ENCODE measurements around the gene TAS1R3. TPM values are rescaled to one million over a fixed set of nuclear protein-coding genes. Genes with fewer than 3 reads are reported as not detected.

Gene TAS1R3
- total RNA-seq, 3 donors from 2014 or later: 0.57 to 1.1 (median 0.96) TPM

- H3K4me3 ChIP-seq: no peak overlapping the region
- intact Hi-C loops (cut with DNase I, micrococcal nuclease): no loop called here
Observed at GRCh38 chr1:1373051-1373814, 42.2 kb downstream of the TAS1R3 start.

GRCh38 chr1:1373815-1374588, 42.9 kb downstream of the TAS1R3 start:
- Histone ChIP-seq H3K9me3 (no peaks in the 10 kb centered on the region), H3K4me1 (ENCODE audit: low read depth) (peaks cover 26% of the 10 kb centered on the region), H3K36me3 (ENCODE audit: low read depth) (no peaks in the 10 kb centered on the region), H3K4me3 (peak overlapping the region; percentile 98)
- DNase-seq: peak in 2 of 3 donors; percentile 50 to 63
- no peak for ATAC-seq
- no peak for TF ChIP-seq CTCF (IDR thresholded peaks at IDR 0.05)
- intact Hi-C loops (cut with DNase I, micrococcal nuclease): loop anchor here in 1 of 2 donors (2.0 kb wide), 1 partner anchor 21 kb away; no protein-coding TSS in a partner anchor

More at GRCh38 chr1:1373051-1373814, 42.2 kb downstream of the TAS1R3 start:
- Histone ChIP-seq H3K9me3 (no peaks in the 10 kb centered on the region), H3K36me3 (ENCODE audit: low read depth) (no peaks in the 10 kb centered on the region), H3K4me1 (ENCODE audit: low read depth) (peaks cover 26% of the 10 kb centered on the region)
- no peak for TF ChIP-seq CTCF (IDR thresholded peaks at IDR 0.05)
- no peak for DNase-seq
- no peak for ATAC-seq

- peak overlapping the region; percentile 98 for H3K4me3 ChIP-seq
- intact Hi-C loops (cut with DNase I, micrococcal nuclease): loop anchor here in 1 of 2 donors (2.0 kb wide), 1 partner anchor 22 kb away; no protein-coding TSS in a partner anchor
- ATAC-seq (peak; percentile 10), DNase-seq (peak in 1 of 3 donors; percentile 74)
- no peaks in the 10 kb centered on the region for H3K36me3 ChIP-seq (ENCODE audit: low read depth)
- H3K4me1 ChIP-seq (ENCODE audit: low read depth): peaks cover 26% of the 10 kb centered on the region
- no peaks in the 10 kb centered on the region for H3K9me3 ChIP-seq
- no peak for TF ChIP-seq CTCF (IDR thresholded peaks at IDR 0.05)
Observed at GRCh38 chr1:1374589-1374928, 43.5 kb downstream of the TAS1R3 start.

- peak; percentile 43 for TF ChIP-seq CTCF (IDR thresholded peaks at IDR 0.05)
- Histone ChIP-seq H3K4me1 (ENCODE audit: low read depth) (peaks cover 26% of the 10 kb centered on the region), H3K4me3 (peak within 1 kb of the TSS; percentile 98), H3K36me3 (ENCODE audit: low read depth) (no peaks in the 10 kb centered on the region), H3K9me3 (no peaks in the 10 kb centered on the region)
- DNase-seq: peak; percentile 97 to 99 (median 98)
- ATAC-seq: peak; percentile 93
- intact Hi-C loops (cut with DNase I, micrococcal nuclease): loop anchor here in 1 of 2 donors (2.0 kb wide), 1 partner anchor 22 kb away; no protein-coding TSS in a partner anchor
Observed at GRCh38 chr1:1374929-1375662, 44.0 kb downstream of the TAS1R3 start, which contains the start of gene AURKAIP1. Gene AURKAIP1 (minus strand): TSS chr1:1375207. CDS start chr1:1374756, 451 bp downstream.

GRCh38 chr1:1376551-1377226, 45.6 kb downstream of the TAS1R3 start:
- no peak for TF ChIP-seq CTCF (IDR thresholded peaks at IDR 0.05)
- Histone ChIP-seq H3K4me1 (ENCODE audit: low read depth) (peaks cover 24% of the 10 kb centered on the region), H3K36me3 (ENCODE audit: low read depth) (no peaks in the 10 kb centered on the region), H3K9me3 (no peaks in the 10 kb centered on the region), H3K4me3 (no peak overlapping the region)
- no peak for DNase-seq
- ATAC-seq: no peak
- intact Hi-C loops (cut with DNase I, micrococcal nuclease): no loop called here

Data from mucosa of descending colon (tissue), 3 donors.